Keratinocyte (primary cell): ENCODE measurements around the gene SNX17. TPM values are rescaled to one million over a fixed set of nuclear protein-coding genes. Genes with fewer than 3 reads are reported as not detected.

Source experiments
- DNase-seq: peaks from one replicate; pipeline ENCODE4 v3.0.0-alpha.2; 2011; ENCODE audit warnings: low read depth, missing footprints, low spot score
- FAIRE-seq: peaks from 2 replicates; lab custom pipeline; 2011; peaks lifted over from hg19 to GRCh38; lab: Jason Lieb, UNC
- H2AFZ ChIP-seq: 2 replicates; pipeline ENCODE4 v1.6.0; 2012; ENCODE audit warnings: low read length, control low read depth, inconsistent platforms; ENCODE audit not compliant: control insufficient read depth
- H3K27ac ChIP-seq: 2 replicates; pipeline ENCODE4 v1.5.1; 2011; ENCODE audit warnings: low read length; ENCODE audit not compliant: control insufficient read depth, insufficient read depth
- H3K27me3 ChIP-seq: 3 replicates; pipeline ENCODE4 v1.6.0; 2011; ENCODE audit warnings: low read length; ENCODE audit not compliant: control insufficient read depth, insufficient read depth; ENCODE audit errors: extremely low read depth
- H3K36me3 ChIP-seq, 2 experiments: 2 replicates in 1 of 2; 3 replicates in 1 of 2; pipeline ENCODE4 v1.5.1; 2011; ENCODE audit warnings: low read length in 2 of 2, mild to moderate bottlenecking in 1 of 2; ENCODE audit not compliant: control insufficient read depth in 2 of 2, insufficient read depth in 2 of 2; ENCODE audit errors: extremely low read depth in 1 of 2
- H3K4me1 ChIP-seq: 3 replicates; pipeline ENCODE4 v1.5.1; 2011; ENCODE audit warnings: low read length; ENCODE audit not compliant: control insufficient read depth, insufficient read depth; ENCODE audit errors: extremely low read depth
- H3K4me2 ChIP-seq: 3 replicates; pipeline ENCODE4 v1.6.0; 2011; ENCODE audit warnings: low read depth, low read length; ENCODE audit not compliant: control insufficient read depth, insufficient read depth; ENCODE audit errors: extremely low read depth
- H3K4me3 ChIP-seq, 3 experiments: fragments of 200-600 bp in 1 of 3; sonication (generic) in 1 of 3; 2 replicates in 2 of 3; 3 replicates in 1 of 3; pipeline ENCODE4 v1.5.1; 2011 to 2016; ENCODE audit warnings: low read length in 3 of 3, mild to moderate bottlenecking in 3 of 3, control low read depth in 2 of 3, inconsistent platforms in 1 of 3, low read depth in 1 of 3, mixed read lengths in 1 of 3, mixed run types in 1 of 3, moderate library complexity in 1 of 3; ENCODE audit not compliant: control insufficient read depth in 2 of 3, insufficient read depth in 2 of 3; ENCODE audit errors: extremely low read depth in 1 of 3
- H3K79me2 ChIP-seq: 2 replicates; pipeline ENCODE4 v1.6.0; 2012; ENCODE audit warnings: low read length; ENCODE audit not compliant: control insufficient read depth, insufficient read depth
- H3K9ac ChIP-seq: 3 replicates; pipeline ENCODE4 v1.6.0; 2011; ENCODE audit warnings: low read length; ENCODE audit not compliant: control insufficient read depth, insufficient read depth; ENCODE audit errors: extremely low read depth
- H3K9me1 ChIP-seq: 3 replicates; pipeline ENCODE4 v1.6.0; 2011; ENCODE audit warnings: low read length; ENCODE audit not compliant: control insufficient read depth, insufficient read depth; ENCODE audit errors: extremely low read depth
- H3K9me3 ChIP-seq: 2 replicates; pipeline ENCODE4 v1.5.1; 2012; ENCODE audit warnings: low read depth, low read length; ENCODE audit not compliant: control insufficient read depth
- H4K20me1 ChIP-seq: 3 replicates; pipeline ENCODE4 v1.6.0; 2011; ENCODE audit warnings: low read length; ENCODE audit not compliant: control insufficient read depth, insufficient read depth; ENCODE audit errors: extremely low read depth
- EZH2 ChIP-seq: IDR thresholded peaks from one replicate; pipeline ENCODE4 v1.6.1; 2012; ENCODE audit warnings: inconsistent platforms, mild to moderate bottlenecking, low read length, moderate library complexity
- dilution Hi-C: fragments of 300-500 bp; cut with MboI; formaldehyde crosslinking; loops from one replicate; pipeline ENCODE4 v1.7.0; 2020; ENCODE audit warnings: low sequenced_read_pairs; ENCODE audit not compliant: extremely low pct_ligation_motif_present
- polyA plus RNA-seq, 5 experiments: library from polyadenylated mRNA; depleted of rRNA in 3 of 5; stranded (reverse) in 3 of 5; stranded (forward) in 1 of 5; unstranded in 1 of 5; fragments of >200 nt; gene quantifications; 1 replicate in 1 of 5; 2 replicates in 3 of 5; 3 replicates in 1 of 5; pipeline versions ENCODE4 v1.2.1 to v1.2.3, GENCODE V29; 2011 to 2012; ENCODE audit warnings: missing spikeins in 2 of 5, low read depth in 1 of 5, low replicate concordance in 1 of 5
- TF ChIP-seq, protein P1 (sequence below), 3 experiments: IDR thresholded peaks in 1 of 3; conservative IDR thresholded peaks in 1 of 3; optimal IDR thresholded peaks in 1 of 3; 2 replicates in 2 of 3; 3 replicates in 1 of 3; pipeline versions ENCODE3 to v1.5.1; 2011; ENCODE audit warnings: low read length in 3 of 3, mild to moderate bottlenecking in 3 of 3, moderate library complexity in 2 of 3, control low read depth in 1 of 3, inconsistent platforms in 1 of 3; ENCODE audit not compliant: insufficient read depth in 2 of 3; ENCODE audit errors: extremely low read depth in 1 of 3

The SNX17 gene
- polyA plus RNA-seq, 1 donor (not counting 4 experiments of a cell fraction or from before 2014, with no cell fraction given): 83.3 TPM

DNA sequence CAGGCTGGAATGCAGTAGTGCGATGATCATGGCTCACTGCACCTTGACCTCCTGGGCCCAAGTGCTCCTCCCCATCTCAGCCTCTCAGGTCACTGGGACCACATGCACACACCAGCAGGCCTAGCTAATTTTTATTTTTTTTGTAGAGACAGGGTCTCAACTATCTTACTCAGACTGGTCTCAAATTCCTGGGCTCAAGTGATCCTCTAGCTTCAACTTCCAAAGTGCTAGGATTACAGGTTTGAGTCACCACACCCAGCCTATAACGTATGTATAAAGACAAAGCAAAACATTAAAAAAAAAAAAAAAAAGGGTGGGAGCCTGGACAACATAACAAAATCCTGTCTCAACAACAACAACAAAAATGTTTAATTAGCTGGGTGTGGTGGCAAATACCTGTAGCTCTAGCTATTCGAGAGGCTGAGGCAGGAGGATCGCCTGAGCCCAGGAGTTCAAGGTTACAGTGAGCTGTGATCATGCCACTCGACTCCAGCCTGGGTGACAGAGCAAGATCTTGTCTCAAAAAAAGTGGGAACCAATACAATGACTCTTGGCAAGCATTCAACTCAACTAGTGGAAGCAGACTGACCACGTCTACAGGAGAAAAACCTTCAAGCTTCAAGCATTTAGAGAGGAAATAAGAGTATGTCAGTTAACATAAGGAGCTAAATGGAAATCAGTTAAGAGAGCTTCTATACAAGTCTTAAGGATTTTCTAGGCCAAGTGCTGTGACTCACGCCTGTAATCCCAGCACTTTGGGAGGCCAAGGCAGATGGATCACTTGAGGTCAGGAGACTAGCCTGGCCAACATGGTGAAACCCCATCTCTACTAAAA, 16.4 kb upstream of the SNX17 start:
- no peak for TF ChIP-seq EZH2
- TF ChIP-seq, protein P1, sequence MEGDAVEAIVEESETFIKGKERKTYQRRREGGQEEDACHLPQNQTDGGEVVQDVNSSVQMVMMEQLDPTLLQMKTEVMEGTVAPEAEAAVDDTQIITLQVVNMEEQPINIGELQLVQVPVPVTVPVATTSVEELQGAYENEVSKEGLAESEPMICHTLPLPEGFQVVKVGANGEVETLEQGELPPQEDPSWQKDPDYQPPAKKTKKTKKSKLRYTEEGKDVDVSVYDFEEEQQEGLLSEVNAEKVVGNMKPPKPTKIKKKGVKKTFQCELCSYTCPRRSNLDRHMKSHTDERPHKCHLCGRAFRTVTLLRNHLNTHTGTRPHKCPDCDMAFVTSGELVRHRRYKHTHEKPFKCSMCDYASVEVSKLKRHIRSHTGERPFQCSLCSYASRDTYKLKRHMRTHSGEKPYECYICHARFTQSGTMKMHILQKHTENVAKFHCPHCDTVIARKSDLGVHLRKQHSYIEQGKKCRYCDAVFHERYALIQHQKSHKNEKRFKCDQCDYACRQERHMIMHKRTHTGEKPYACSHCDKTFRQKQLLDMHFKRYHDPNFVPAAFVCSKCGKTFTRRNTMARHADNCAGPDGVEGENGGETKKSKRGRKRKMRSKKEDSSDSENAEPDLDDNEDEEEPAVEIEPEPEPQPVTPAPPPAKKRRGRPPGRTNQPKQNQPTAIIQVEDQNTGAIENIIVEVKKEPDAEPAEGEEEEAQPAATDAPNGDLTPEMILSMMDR (optimal IDR thresholded peaks at IDR 0.05 in 1 of 3, IDR thresholded peaks at IDR 0.05 in 1 of 3, conservative IDR thresholded peaks at IDR 0.05 in 1 of 3; ENCODE audit: extremely low read depth in 1 of 3, insufficient read depth in 2 of 3, low read length in 3 of 3): no peak
- Histone ChIP-seq H2AFZ (no peak overlapping the region), H3K4me2 (no peak overlapping the region), H3K36me3 (peaks cover 0 to 3% of the 10 kb centered on the region in 2 experiments), H3K9ac (no peak overlapping the region), H3K27ac (peak overlapping the region; percentile 25), H3K9me3 (no peaks in the 10 kb centered on the region), H3K27me3 (no peaks in the 10 kb centered on the region), H3K9me1 (no peaks in the 10 kb centered on the region), H3K4me3 (no peak overlapping the region), H3K79me2 (peaks cover 84% of the 10 kb centered on the region), H3K4me1 (peaks cover 18% of the 10 kb centered on the region), H4K20me1 (no peaks in the 10 kb centered on the region)
- dilution Hi-C loops: no loop called here
- no peak for FAIRE-seq
- DNase-seq: no peak

DNA sequence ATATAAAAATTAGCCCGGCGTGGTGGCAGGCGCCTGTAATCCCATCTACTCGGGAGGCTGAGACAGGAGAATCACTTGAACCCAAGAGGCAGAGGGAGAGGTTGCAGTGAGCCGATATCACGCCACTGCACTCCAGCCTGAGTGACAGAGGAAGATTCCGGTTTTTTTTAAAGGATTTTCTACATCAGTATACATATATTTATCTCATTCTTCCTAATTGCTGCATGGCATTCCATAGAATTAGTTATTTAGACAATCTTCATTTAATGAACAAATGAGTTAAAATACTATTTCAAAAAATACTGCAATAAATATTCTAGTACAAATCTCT, 15.9 kb upstream of the SNX17 start:
- Histone ChIP-seq H3K9ac (no peak overlapping the region), H3K27ac (no peak overlapping the region), H3K9me1 (no peaks in the 10 kb centered on the region), H3K27me3 (no peaks in the 10 kb centered on the region), H3K36me3 (peaks cover 0 to 3% of the 10 kb centered on the region in 2 experiments), H3K9me3 (no peaks in the 10 kb centered on the region), H3K79me2 (peaks cover 80% of the 10 kb centered on the region), H3K4me3 (no peak overlapping the region), H4K20me1 (no peaks in the 10 kb centered on the region), H2AFZ (no peak overlapping the region), H3K4me1 (peaks cover 18% of the 10 kb centered on the region), H3K4me2 (no peak overlapping the region)
- TF ChIP-seq, protein P1 (optimal IDR thresholded peaks at IDR 0.05 in 1 of 3, IDR thresholded peaks at IDR 0.05 in 1 of 3, conservative IDR thresholded peaks at IDR 0.05 in 1 of 3; ENCODE audit: extremely low read depth in 1 of 3, insufficient read depth in 2 of 3, low read length in 3 of 3): no peak
- no peak for TF ChIP-seq EZH2
- dilution Hi-C loops: no loop called here
- no peak for DNase-seq
- no peak for FAIRE-seq
